OCI-M2 (cell line): ENCODE data around the gene NBL1.

Experiments used
- DNase-seq: peaks from one replicate; lab custom pipeline; 2025; ENCODE audit not compliant: unreplicated experiment; lab: John Stamatoyannopoulos, UW

NBL1 gene

GRCh38 chr1:19695772-19696171 is 51.7 kb downstream of the NBL1 start:
- no peak for DNase-seq

- DNase-seq: no peak
Measured at GRCh38 chr1:19696820-19697219, 52.7 kb downstream of the NBL1 start.

GRCh38 chr1:19698181-19698580 is 54.1 kb downstream of the NBL1 start:
- DNase-seq: no peak

GRCh38 chr1:19700079-19700777 is 56.1 kb downstream of the NBL1 start:
- no peak for DNase-seq

- DNase-seq: no peak
Measured at GRCh38 chr1:19703280-19703679, 59.2 kb downstream of the NBL1 start.

GRCh38 chr1:19704247-19705113 is 60.4 kb downstream of the NBL1 start:
- peak; percentile 5 for DNase-seq

- DNase-seq: no peak
Measured at GRCh38 chr1:19705464-19705863, 61.4 kb downstream of the NBL1 start.

GRCh38 chr1:19706136-19706535 is 62.0 kb downstream of the NBL1 start:
- no peak for DNase-seq
